ENCODE data around the gene TTI1. TPM values are rescaled to one million over a fixed set of nuclear protein-coding genes. Genes with fewer than 3 reads are reported as not detected.

TTI1 gene
- polyA plus RNA-seq, 1 donor from 2014 or later, result 20.0 TPM

DNA sequence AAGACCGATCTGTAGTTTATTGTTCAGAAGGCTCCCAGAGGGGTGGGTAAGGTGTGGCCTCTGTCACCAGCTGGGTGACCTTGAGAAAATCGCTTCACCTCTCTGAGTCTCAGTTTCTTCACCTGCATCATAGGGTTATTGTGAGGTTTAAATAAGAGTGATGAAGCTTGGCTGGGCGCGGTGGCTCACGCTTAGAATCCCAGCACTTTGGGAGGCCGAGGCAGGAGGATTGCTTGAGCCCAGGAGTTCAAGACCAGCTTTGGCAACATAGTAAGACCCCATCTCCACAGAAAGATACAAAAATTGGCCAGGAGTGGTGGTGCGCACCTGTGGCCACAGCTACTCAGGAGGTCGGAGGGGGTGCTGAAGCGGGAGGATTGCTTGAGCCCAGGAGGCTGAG, 94.3 kb downstream of the TTI1 start:
- no peak overlapping the region for H2AFZ ChIP-seq (ENCODE audit: low read depth, low read length)
- H3K27ac ChIP-seq (ENCODE audit: low read length), result no peak overlapping the region
- no peaks in the 10 kb centered on the region for H3K27me3 ChIP-seq (ENCODE audit: insufficient read depth, low read depth, low read length)
- no peaks in the 10 kb centered on the region for H3F3A ChIP-seq (ENCODE audit: insufficient read depth, low read length, poor library complexity, severe bottlenecking)
- H3K9me3 ChIP-seq (ENCODE audit: low read length), result no peaks in the 10 kb centered on the region
- TF ChIP-seq EP300 (conservative IDR thresholded peaks at IDR 0.05; ENCODE audit: poor library complexity, severe bottlenecking) (no peak), MXI1 (conservative IDR thresholded peaks at IDR 0.05; ENCODE audit: poor library complexity, severe bottlenecking) (no peak), RAD21 (conservative IDR thresholded peaks at IDR 0.05) (no peak), POLR2AphosphoS5 (IDR thresholded peaks at IDR 0.05) (no peak), EZH2 (IDR thresholded peaks at IDR 0.05; ENCODE audit: borderline replicate concordance, insufficient read depth, low read length, poor library complexity, severe bottlenecking) (no peak), TAF1 (IDR thresholded peaks at IDR 0.05; ENCODE audit: low read depth) (no peak)
- TF ChIP-seq, protein P1, sequence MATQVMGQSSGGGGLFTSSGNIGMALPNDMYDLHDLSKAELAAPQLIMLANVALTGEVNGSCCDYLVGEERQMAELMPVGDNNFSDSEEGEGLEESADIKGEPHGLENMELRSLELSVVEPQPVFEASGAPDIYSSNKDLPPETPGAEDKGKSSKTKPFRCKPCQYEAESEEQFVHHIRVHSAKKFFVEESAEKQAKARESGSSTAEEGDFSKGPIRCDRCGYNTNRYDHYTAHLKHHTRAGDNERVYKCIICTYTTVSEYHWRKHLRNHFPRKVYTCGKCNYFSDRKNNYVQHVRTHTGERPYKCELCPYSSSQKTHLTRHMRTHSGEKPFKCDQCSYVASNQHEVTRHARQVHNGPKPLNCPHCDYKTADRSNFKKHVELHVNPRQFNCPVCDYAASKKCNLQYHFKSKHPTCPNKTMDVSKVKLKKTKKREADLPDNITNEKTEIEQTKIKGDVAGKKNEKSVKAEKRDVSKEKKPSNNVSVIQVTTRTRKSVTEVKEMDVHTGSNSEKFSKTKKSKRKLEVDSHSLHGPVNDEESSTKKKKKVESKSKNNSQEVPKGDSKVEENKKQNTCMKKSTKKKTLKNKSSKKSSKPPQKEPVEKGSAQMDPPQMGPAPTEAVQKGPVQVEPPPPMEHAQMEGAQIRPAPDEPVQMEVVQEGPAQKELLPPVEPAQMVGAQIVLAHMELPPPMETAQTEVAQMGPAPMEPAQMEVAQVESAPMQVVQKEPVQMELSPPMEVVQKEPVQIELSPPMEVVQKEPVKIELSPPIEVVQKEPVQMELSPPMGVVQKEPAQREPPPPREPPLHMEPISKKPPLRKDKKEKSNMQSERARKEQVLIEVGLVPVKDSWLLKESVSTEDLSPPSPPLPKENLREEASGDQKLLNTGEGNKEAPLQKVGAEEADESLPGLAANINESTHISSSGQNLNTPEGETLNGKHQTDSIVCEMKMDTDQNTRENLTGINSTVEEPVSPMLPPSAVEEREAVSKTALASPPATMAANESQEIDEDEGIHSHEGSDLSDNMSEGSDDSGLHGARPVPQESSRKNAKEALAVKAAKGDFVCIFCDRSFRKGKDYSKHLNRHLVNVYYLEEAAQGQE (IDR thresholded peaks at IDR 0.05; ENCODE audit: borderline replicate concordance), result no peak
- TF ChIP-seq, protein P2, sequence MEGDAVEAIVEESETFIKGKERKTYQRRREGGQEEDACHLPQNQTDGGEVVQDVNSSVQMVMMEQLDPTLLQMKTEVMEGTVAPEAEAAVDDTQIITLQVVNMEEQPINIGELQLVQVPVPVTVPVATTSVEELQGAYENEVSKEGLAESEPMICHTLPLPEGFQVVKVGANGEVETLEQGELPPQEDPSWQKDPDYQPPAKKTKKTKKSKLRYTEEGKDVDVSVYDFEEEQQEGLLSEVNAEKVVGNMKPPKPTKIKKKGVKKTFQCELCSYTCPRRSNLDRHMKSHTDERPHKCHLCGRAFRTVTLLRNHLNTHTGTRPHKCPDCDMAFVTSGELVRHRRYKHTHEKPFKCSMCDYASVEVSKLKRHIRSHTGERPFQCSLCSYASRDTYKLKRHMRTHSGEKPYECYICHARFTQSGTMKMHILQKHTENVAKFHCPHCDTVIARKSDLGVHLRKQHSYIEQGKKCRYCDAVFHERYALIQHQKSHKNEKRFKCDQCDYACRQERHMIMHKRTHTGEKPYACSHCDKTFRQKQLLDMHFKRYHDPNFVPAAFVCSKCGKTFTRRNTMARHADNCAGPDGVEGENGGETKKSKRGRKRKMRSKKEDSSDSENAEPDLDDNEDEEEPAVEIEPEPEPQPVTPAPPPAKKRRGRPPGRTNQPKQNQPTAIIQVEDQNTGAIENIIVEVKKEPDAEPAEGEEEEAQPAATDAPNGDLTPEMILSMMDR (IDR thresholded peaks at IDR 0.05; ENCODE audit: poor library complexity, severe bottlenecking), result no peak
- H3K4me2 ChIP-seq (ENCODE audit: low read length), result no peak overlapping the region
- no peaks in the 10 kb centered on the region for H4K20me1 ChIP-seq (ENCODE audit: insufficient read depth)
- H3K9me2 ChIP-seq (ENCODE audit: insufficient read depth, low read length), result no peaks in the 10 kb centered on the region
- no peaks in the 10 kb centered on the region for H3K36me3 ChIP-seq (ENCODE audit: insufficient read depth, low read length)
- no peak overlapping the region for H3K4me3 ChIP-seq (ENCODE audit: low read length)
- no peak overlapping the region for H3K9ac ChIP-seq (ENCODE audit: low read length)
- H3K79me2 ChIP-seq (replicated peaks; ENCODE audit: insufficient read depth, low read length), result no peaks in the 10 kb centered on the region

DNA sequence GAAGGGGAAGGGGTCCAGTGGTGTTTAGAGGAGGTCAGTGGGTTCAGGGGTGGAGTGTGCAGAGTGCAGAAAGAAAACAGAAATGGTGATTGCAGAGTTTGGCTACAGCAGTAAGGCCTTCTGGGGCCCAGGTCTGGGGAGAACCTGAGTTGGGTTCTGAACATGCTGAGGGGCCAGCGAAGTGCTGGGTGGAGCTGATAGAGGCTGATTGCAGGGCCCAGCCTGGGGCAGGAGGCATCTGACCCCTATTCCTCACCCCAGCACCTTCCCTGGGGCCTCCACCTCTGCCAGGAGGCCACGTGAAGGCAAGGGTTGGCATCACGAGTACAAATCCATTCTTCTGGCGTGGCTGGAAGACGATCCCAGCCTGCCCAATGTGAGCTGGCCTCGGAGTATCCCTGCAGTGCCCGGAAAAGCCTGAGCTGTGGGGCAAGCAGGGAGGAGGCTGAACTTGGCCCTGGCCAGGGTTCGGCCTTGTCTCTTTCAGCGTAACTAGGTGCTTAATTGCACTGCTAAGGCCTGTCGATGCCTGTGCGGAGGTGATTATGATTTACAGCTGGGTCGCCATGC, 95.0 kb downstream of the TTI1 start:
- H3K9me3 ChIP-seq (ENCODE audit: low read length), result no peaks in the 10 kb centered on the region
- TF ChIP-seq, protein P2 (IDR thresholded peaks at IDR 0.05; ENCODE audit: poor library complexity, severe bottlenecking), result no peak
- TF ChIP-seq MXI1 (conservative IDR thresholded peaks at IDR 0.05; ENCODE audit: poor library complexity, severe bottlenecking) (no peak), EZH2 (IDR thresholded peaks at IDR 0.05; ENCODE audit: borderline replicate concordance, insufficient read depth, low read length, poor library complexity, severe bottlenecking) (no peak), RAD21 (conservative IDR thresholded peaks at IDR 0.05) (no peak)
- no peak overlapping the region for H3K4me3 ChIP-seq (ENCODE audit: low read length)
- no peaks in the 10 kb centered on the region for H3K27me3 ChIP-seq (ENCODE audit: insufficient read depth, low read depth, low read length)
- H2AFZ ChIP-seq (ENCODE audit: low read depth, low read length), result no peak overlapping the region
- no peak overlapping the region for H3K4me2 ChIP-seq (ENCODE audit: low read length)
- H3K36me3 ChIP-seq (ENCODE audit: insufficient read depth, low read length), result no peaks in the 10 kb centered on the region
- H3F3A ChIP-seq (ENCODE audit: insufficient read depth, low read length, poor library complexity, severe bottlenecking), result no peaks in the 10 kb centered on the region
- no peak overlapping the region for H3K9ac ChIP-seq (ENCODE audit: low read length)
- no peak overlapping the region for H3K27ac ChIP-seq (ENCODE audit: low read length)
- no peaks in the 10 kb centered on the region for H3K9me2 ChIP-seq (ENCODE audit: insufficient read depth, low read length)
- H3K79me2 ChIP-seq (replicated peaks; ENCODE audit: insufficient read depth, low read length), result no peaks in the 10 kb centered on the region
- H4K20me1 ChIP-seq (ENCODE audit: insufficient read depth), result no peaks in the 10 kb centered on the region

Measured in neural cell (in vitro differentiated cells).